GM19463 (cell line): ENCODE results near the gene POU2AF1.
"Not testable (repeated sequence)": the region's sequence is repeated elsewhere in the genome, so short reads cannot be mapped to it uniquely, and the experiment has no call there.

Experiments
- ATAC-seq: cut with Tn5 transposase; IDR thresholded peaks from one replicate; pipeline ENCODE4 v1.9.1; 2021; ENCODE audit warnings: mild to moderate bottlenecking, moderate library complexity; ENCODE audit not compliant: unreplicated experiment

Gene POU2AF1

DNA sequence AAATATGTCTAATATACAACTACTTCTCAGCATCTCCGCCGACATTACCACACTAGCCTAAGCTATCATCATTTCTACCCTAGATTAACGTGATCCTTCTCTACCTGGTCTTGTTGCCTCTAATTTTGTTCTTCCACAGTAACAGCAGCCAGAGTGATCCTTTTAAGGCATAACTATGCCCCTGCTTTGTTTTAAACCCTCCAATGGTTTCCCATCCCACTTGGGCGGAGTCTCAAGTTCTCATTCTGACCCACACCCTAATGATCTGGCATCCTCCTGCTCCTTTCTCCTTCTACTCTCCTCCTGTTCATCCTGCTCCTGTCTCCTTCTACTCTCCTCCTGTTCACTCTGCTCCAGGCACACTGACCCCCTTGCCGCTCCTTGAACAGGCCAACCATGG is 31.9 kb upstream of the POU2AF1 start:
- ATAC-seq: no peak

DNA sequence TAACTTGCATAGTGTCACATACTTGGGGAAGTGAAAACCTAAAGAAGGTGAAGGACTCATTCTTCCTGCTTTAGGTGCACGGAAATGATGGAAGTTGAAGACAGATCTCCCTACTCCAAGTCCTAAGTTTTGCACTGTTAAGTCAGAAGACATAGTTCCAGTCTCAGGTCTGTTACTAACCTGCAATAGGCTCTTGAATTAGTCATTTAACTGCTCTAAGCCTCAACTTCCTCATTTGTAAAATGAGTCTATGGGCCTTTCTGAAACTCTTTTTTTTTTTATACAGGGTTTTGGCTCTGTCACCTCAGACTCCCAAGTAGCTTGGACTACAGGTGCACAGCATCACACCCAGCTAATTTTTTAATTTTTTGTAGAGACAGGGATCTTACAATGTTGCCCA is 30.8 kb upstream of the POU2AF1 start:
- ATAC-seq: peak; percentile 50

DNA sequence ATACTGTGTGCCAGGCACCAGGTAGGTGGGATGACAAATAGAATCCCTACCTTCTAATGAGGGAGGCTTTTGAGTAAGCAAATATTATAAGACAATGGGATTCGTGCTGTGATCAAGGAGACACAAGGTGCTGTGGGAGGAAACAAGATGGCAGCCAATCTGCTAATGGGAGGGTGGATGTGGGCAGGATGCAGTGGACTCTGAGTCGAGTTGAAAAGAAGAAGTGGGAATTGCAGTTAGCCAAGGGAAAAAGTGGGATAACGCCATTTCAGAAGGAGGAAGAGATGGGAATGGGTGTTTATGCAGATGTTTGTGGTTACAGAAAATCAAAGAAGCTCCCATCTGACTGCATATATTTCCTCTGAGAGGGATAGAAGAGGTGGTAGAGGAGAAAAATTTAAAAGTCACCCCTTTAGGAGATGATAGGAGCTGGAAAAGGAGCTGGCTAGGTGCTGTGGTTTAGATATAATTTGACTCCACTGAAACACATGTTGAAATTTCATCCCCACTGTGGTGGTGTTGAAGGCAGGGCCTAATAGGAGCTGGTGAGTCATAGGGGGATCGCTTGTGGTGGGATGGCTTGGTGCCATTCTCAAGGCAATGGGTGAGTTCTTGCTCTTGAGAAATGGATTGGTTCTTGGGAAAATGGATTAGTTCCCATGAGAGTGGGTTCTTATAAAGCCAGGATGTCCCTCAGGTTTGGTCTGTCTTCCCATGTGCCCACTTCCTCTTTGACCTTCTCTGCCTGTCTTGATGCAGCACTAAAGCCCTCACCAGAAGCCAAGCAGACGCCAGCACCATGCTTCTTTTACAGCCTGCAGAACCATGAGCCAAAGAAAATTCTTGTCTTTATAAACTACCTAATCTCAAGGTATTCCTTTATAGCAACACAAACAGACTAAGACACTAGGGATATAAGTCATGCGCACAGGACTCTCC is 30.0 kb upstream of the POU2AF1 start:
- ATAC-seq: peak; percentile 41

DNA sequence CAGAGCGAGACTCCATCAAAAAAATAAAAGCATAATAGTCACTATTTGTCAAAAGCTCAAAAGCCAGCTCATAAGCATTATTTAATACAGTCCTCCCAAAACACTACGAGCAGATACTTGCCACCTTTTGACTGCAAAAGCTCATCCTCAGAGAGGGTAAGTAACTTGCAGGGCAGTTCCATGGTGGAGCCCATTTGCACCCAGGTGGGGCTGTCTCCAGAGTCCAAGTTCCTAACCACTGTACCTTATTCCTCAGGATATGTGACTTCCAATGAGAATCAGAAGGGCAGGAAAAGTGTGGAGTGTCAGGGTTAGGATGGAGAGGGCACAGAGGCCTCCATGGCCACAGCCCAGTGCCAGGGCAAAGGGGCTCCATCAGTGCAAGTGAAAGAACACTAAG is 28.6 kb upstream of the POU2AF1 start:
- ATAC-seq: no peak

DNA sequence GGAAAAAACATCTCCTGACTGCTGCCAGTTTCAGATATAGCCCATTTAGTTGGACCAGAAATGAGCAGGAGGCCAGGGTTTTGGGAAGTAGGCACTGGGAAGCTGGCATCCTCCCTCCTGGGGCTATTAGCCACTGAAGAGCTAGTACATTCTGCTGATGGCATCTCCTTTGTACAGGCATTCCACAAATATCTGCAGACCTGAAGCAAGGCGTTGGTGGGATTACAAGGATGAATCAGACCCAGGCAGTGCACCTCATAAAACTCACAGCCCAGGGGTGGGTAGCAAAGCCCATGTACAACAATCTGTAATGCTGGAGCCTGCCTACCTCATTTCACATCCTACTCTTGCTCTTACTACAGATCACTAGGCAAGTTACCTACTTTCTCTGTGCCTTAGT is 27.5 kb upstream of the POU2AF1 start:
- ATAC-seq: no peak

DNA sequence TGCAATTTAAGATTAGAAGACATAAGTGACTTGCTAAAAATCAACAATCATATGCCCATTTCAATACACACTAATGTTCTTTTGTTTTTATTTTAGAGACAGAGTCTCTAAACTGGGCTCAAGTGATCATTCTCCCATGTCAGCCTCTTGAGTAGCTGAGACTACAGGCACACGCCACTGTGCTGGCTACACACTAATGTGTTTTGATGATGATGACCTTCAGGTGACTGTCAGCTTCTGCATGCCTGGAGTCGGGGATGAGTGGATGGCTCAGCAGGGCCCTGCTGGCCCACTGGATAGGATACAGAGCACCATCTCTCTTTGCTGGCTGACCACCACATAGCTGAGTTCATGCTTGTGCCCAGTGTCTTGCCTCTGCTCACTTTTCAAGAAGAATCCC is 27.0 kb upstream of the POU2AF1 start:
- no peak for ATAC-seq

DNA sequence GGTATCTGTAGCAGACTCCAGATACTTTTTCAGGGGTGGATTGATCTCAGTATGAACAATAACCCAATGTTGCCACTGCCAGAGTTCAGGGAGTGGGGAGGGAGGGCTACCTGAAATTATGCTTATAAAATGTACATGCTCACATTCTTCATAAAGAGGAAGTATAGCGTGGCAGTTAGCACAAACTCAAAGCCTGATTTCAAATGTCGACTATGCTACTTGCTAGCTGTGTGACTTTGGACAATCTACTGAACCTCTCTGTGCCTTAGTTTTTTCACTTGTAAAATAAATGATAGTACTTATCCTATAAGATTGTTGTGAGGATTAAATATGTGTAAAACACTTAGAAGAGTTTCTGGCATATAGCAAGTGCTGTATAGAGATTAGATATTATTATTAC is 26.5 kb upstream of the POU2AF1 start:
- no peak for ATAC-seq

DNA sequence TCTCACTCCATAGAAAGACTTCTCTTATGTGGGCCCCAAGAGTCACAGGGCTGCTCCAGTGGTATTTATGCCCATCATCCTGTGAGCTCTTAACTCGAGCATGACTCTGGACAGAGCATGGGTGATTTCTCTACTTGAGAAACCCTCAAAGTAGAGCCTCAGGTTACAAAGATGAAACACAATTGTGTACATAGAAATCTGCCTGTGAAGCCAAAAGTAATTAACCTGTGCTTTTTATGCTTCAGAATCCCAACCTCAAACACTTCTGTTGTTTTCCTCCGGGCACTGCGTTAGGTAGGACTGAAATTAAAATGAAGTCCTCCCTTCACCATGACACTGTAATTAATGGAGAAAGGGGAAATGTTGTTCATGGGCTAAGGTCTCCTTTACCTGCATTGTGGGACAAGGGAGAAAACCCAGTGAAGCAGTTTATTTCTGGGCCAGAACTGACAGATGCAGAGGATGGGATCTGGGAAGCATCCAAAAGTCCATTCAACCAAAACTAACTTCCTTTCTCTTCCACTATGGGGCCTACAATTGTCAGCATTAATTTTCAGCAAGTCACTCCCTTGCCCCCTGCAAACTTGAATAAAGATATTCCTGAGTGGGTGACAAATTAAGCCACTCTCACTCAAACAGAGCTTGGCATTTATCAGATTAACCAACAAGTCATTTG is 24.1 kb upstream of the POU2AF1 start:
- ATAC-seq: no peak

DNA sequence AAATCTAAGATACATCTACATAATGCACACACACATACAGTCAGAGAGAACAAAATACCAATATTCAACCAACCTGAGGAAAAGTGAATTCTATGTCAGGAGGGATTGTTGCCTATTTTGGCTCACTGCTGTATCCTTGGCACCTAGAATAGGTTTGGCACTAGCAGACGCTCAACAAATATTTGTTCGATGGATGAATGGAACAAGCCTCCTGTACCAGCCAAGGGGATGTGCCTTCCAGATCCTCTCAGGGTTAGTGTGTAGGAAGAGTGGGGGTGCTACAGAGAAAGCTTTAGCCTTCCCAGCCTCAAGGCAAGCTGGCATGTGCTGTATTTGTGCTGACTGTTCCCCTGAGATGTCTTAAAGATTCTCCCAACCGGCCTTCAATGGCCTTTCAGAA is 23.3 kb upstream of the POU2AF1 start:
- no peak for ATAC-seq

DNA sequence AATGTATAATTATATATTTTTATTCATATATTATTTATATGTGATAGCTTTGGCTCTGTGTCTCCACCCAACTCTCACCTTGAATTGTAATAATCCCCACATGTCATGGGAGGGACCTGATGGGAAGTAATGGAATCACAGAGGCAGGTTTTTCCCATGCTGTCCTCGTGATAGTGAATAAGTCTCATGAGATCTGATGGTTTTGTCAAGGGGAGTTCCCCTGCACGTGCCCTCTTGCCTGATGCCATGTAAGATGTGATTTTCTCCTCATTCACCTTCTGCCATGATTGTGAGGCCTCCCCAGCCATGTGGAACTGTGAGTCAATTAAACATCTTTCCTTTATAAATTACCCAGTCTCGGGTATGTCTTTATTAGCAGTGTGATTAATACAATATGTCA is 22.9 kb upstream of the POU2AF1 start:
- ATAC-seq: not testable (repeated sequence)

DNA sequence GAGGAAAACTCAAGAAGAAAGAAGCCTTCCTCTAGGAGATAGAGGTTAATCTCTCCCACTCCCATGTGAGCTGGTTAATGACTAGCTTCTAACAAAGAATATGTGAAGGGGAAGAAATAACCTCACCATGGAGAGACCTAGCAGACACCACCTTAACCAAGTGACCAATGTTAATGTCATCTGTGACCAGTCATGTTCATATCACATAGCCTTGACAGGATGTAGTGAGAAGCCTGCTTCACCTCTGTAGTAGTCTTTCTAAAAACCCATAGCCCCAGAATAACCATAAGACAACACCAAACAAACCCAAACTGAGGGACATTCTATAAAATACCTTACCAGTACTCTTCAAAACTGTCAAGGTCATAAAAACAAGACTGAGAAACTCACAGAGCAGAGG is 21.5 kb upstream of the POU2AF1 start:
- peak; percentile 45 for ATAC-seq

DNA sequence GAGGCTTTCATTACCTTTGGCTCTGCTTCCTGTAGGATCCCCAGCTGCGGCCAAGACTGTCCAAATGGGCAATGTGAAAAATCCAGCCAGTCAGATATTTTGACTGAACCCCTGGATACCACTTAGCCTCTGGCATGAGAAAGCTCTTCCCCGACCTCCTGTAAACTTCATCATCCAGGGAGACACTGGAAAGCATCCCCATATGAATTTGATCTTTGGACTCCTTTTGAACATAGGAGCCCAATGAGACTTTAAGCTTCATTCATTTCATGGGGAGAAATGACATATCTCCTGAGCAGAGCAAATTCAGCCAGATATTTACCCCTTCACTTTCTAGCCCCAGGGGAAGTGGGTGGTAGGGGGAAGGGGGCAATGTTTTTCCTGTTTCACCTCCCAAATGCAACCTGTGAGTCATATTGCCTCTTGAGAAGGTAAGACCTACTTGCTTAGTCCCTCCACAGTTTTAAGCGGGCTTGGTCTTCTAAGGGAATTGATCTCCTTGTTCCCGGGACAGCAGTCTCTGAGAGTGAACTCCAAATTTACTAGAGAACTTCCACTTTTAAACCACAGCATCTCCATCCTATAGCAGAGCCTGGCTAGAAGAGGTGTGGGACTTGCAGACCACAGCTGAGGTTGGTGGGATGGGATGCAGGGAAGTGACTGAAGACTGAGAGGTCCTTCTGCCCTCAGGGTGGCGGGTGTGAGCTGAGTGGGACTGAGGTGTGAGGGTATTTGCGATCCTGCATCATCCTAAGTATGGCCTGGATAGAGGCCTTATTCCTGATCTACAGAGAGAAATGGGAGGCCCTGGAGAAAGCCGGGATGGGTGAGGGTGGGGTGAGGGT is 20.3 kb upstream of the POU2AF1 start:
- no peak for ATAC-seq

DNA sequence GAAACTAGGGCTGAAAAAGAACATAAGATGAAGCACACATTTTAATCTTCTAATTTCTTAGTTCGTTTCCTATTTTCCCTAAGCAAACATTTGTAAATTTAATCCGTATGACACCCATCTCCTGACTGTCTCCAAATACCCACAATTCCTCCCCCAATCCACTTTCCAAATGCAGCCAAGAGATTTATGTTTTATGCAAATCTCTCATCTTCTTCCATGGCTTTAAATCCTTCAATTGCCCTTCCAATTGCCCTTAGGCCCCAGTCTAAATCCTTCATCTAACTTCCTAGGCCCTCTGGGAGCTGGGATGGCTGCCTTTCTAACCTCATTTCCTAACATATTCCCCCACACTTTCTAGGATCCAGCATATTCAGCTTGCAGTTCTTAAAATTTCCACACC is 18.0 kb upstream of the POU2AF1 start:
- no peak for ATAC-seq

DNA sequence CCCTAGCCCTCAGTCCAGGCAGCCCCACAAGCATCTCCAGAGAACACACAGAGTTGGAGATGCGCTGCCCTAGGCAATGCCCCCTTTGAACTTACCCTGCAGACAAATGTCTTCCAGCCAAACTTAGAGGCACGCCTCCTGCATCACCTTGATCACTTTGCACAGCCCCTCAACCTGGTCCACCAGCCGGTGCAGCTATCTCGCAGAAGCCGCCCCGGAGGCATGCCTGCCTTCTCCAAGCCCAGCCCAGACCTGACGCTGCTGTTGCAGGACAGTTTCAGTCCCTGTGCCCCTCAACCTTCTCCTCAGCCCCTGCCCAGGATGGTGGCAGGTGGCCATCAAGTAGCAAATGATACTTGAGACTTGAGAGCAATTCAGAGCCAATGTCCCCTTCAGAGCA is 16.7 kb upstream of the POU2AF1 start:
- no peak for ATAC-seq

DNA sequence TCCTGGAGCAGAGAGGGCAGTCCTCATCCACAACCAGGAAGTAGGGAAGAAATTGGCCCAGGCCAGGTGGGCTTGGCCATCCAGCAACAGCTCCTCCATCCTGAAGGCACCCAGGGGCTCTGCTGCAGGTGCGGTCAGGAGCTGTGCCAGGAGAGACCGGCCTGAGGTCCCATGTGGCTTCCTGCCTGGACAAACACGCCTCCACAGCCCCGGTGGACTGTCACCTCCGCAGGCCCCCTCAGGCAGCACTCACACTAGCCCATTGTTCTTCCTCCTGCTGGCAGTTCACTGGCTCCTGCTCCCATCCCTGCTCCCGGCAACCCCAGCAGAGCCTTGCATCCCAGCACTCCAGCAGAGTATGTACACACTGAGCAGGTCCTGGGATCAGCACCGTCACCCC is 16.0 kb upstream of the POU2AF1 start:
- no peak for ATAC-seq

DNA sequence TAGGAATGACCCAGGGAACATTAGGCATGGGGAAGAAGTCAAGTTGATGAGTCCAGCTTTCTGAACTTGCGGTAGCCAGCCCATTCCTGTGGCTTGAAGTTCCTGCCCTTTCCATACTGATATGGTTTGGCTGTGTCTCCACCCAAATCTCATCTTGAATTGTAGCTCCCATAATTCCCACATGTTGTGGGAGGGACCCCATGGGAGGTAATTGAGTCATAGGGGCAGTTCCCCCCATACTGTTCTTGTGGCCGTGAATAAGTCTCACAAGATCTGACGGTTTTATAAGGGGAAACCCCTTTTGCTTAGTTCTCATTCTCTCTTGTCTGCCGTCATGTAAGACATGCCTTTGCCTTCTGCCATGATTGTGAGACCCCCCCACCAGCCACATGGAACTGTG is 15.1 kb upstream of the POU2AF1 start:
- ATAC-seq: not testable (repeated sequence)

DNA sequence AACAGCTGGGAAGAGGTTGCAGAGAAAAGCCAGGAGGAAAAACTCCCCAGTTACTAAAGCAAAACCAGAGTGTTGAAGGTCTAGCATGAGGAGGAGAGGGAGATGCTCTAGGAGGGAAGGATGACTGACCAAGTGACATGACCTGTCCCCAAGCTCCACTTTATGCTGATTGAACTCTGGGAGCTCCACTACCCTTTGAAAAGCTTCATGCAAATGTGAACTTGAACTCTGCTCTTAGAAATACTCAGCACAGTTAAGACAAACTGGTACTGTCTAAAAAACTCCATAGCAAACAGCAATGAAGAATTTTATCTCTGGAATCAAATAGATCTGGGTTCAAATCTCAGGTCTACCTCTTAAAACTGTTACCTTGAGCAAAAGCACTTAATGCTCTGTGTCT is 14.5 kb upstream of the POU2AF1 start:
- no peak for ATAC-seq

DNA sequence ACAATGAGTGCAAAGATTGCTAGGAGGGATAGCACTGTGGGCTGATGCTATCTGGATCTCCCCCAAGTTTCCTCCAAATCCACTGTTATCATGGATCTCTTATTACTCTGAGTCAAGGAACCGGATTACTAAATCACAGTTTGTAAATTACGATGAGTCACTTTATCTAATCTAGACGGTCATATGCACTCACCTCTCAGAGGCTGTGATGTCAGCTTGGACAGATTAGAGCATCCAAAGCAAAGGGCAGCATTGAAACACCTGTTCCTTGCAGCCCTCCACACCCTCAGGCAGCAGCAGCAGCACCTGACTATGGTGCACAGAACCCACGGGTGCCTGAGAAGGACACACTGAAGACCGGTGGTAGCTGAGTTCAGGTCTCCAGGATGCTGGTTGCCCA is 14.0 kb upstream of the POU2AF1 start:
- no peak for ATAC-seq

DNA sequence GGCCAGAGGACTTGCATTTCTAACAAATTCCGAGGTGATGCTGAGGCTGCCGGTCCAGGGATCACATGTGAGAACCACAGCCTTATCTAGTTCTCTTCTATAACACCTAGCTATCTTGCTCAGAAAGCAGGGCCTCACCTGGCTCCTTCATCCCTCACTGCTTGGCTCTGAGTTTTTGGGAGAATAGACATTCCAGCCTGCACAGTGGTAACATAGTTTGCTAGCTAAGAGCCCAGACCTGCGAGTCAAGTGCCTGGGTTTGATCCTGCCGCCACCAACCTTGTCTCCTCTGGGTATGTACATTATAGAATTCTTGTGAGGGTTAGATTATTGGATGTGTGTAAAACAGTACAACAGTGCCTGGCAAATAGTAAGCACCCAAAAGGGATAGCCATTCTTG is 13.5 kb upstream of the POU2AF1 start:
- ATAC-seq: no peak

DNA sequence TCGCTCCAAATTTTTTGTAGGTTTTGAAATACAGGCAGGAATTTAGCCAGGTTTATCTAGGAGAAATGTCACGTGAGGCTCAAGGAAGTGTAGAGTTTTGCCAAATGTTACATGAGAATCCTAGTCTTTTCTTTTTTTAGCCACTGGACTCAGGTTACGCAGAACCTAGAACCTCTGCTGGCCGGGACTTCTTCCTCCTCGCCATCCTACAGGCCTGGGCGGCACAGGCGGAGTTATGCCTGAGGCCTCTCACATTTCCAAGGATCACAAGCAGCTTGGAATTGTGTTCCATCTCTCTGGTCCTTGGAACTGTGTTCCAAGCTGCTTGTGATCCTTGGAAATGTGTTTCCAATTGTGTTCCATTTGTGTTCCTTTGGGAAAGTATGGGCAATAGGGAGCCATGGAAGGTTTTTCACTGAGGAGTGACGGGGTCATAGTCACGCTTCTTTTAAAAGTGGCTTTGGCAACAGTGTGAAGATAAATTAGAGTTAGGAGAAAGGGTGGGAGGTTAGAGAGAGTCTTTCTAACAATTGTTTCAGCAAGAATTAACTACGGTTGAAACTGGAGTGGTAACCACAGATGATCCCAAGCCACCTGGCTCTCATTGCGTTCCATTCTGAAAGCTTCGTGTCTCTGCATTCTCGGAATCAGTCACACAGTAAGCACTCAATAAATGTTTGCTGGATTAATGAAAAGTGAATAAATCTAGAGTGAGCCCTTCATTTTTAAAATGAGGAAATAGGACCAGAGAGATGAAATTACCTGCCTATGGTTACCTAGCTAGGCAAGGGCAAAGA is 12.5 kb upstream of the POU2AF1 start:
- ATAC-seq: no peak

DNA sequence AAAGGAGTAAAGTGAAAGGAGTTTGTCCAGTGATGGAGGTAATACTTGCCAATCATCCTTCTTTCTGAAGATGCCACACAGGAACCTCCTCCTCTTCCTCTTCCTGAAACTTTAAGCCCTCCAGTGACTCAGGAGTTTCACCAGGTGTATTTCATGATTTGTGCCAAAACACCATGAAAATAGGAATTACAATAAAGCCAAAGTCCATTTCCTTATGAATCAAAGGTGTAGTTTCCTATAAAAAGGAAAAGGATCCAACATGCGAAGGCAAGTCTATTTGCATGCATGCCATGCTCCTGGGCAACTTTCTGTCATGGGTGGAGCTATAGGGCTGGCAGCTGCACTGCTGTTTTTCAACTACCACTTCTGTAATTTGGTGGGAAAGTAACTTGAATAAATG is 9.8 kb upstream of the POU2AF1 start:
- ATAC-seq: no peak
